ENCODE data around the gene CRB1.

CRB1 gene

DNA sequence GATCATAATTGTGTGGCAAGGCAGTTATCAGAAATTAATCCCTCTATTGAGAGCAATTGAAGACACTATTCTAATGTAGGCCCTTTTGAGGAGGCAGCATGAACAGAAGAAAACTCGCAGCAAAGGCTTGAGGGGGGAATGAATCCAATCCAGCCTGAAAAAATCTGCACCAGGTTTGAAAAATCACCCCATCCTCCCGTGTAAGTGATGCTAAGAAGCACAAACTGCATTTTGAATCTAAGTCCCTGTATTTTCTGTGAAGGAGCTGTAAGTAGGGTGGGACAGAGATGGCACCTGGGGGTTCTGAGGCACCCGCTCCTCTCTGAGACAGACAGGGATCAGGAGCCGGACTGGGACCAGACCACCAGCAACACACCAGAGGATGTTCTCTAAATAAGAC, at the start of gene CRB1:
Gene CRB1, plus strand, starts transcription at position 241 of the 400 bp plus-strand sequence. CDS start 161 bp downstream, outside the sequence.
- DNase-seq (ENCODE audit: low spot score) = no peak

DNA sequence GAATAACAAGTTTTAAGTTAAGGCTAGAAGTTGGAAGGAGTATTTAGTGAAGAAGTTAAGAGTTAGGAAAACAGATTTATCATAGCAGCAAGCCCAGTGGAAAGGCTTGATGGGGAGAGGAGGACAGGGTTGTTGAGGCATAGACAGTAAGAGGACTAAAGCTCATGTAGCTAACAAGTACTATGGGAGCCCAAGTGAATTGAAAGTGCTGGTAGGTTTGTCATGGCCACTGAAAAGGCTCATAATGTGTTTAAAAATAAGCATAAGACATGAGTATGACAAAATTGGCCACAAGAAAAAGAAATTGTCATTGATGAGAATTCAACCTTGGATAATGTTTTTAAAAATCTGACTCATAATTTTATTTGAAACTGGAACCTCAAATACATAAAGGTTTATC, 49.2 kb upstream of the CRB1 start:
- DNase-seq (ENCODE audit: low spot score) = no peak

DNA sequence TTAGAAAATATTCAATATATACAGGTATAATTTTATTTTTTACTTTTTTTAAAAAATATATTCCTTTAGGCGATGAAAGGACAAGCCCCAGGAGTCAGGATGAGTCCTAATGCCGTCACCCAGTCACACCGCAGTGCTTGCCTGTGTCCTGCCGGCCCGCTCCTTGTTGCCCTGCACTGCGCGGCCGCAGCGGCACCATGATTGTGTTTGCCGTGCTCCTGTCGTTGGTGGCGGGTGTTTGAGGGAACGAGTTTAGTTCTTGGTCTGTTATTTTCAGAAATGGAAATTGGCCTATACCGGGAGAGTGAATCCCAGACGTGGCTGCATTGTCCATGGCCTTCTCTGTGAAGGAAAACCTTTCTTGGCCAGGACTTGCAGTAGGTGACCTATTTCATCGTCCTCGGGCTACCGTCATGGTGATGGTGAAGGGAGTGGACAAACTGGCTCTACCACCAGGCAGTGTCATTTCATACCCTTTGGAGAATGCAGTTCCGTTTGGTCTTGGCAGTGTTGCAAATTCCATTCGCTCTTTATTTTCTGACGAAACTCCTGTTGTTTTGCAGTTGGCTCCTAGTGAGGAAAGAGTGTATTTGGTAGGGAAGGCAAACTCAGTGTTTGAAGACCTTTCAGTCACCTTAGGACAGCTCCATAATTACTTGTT, 45.9 kb upstream of the CRB1 start:
- DNase-seq (ENCODE audit: low spot score) = no peak

DNA sequence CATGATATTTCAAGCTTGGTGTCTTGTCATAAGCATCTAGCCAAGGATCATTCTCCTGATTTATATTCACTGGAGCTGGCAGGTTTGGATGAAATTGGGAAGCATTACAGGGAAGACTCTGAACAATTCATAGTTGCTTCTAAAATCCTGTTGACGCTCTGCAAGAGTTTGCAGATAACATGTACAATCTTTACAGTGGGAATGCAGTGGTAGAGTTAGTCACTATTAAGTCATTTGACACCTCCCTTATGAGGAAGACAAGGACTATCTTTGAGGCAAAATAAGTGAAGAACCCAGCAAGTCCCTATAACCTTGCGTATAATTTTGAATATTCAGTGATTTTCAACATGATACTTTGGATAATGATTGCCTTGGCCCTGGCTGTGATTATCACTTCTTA, 45.3 kb upstream of the CRB1 start:
- DNase-seq (ENCODE audit: low spot score) = no peak

DNA sequence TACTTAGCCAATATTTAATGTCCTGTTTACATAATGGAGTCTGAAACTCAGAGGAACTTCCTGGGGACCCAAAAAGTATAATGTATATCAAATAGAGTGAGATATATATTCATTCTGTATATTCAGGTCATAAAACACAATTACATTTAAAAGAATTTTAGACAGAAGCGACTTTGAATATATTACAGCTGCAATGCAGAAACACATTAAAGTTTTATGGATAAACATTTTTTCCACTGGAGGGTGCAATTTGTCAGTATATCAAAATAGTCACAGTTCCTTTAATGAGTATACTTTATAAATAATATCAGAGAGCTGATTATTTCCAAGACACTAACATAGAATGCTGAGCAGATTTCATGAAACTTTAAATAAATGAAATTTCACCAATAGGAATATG, 43.9 kb upstream of the CRB1 start:
- no peak for DNase-seq (ENCODE audit: low spot score)

DNA sequence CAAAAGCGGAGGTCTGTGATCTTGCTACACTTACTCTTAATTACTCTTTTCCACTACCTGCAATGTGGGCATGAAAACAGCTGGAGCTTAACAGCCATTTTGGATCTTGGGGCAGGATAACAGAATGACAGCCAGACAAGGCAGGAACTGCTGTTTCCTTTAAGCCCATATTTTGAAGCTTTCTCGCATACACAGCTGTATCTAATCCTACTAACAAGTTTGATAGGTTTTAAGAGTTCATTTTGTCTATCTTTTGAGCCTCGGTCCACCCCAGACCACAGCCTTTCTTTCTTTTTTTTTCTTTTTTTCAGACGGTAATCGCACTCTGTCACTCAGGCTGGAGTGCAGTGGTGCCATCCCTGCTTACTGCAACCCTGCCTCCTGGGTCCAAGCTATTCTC, 42.4 kb upstream of the CRB1 start:
- DNase-seq (ENCODE audit: low spot score) = no peak

DNA sequence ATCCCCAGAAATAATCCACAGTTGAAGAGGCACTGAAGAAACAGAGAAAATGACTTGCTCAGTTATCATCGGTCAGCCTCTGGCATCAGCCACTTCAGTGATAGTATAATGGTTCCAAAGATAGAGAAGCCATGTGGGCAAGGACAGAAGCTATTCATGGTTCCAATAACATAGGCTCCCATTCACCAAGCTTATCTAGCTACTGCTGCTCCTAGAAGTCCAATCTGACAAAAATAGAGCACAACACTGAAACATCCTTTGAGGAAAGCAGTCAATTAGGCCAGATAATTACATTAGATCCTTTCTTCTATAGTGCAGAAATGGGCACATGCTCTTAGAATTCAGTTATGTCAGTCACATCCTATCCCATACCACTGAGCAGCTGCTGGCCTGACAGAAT, 33.5 kb upstream of the CRB1 start:
- DNase-seq (ENCODE audit: low spot score) = no peak

DNA sequence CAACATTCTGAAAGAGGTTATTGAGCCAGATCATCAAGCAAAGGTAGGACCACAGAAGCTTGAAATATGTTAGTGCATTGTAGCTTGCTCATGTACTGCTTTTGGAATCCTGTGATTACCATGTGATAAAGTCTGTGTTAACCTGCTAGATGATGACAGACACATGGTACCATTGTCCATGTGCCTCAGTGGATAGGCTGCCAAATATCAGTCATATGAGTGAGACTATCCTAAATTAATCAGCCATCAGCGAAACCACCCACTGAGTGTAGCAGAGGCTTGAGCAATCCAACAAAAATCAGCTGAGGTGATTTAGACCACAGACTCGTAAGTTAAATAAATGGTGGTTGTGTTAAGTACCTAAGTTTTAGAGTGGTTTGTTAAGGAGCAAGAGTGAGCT, 32.7 kb upstream of the CRB1 start:
- DNase-seq (ENCODE audit: low spot score) = no peak

DNA sequence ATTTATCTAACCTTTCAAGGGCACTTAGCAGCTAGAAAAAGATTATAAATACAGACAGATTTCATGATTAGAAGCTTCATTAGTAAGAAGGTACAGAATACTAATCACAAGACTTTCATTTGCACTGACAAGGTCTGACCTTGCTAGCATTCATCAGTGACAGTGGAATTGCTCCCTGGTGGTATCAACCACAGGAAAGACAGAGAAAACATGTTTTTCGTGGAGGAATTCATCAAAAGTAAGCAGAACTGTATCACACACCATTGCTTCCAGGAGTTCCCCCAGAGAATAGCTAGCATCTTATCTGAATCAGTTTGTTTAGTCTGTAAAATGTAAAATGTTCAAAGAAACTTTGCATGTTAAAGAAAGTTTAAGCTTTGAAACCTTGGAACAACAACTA, 20.6 kb upstream of the CRB1 start:
- no peak for DNase-seq (ENCODE audit: low spot score)

DNA sequence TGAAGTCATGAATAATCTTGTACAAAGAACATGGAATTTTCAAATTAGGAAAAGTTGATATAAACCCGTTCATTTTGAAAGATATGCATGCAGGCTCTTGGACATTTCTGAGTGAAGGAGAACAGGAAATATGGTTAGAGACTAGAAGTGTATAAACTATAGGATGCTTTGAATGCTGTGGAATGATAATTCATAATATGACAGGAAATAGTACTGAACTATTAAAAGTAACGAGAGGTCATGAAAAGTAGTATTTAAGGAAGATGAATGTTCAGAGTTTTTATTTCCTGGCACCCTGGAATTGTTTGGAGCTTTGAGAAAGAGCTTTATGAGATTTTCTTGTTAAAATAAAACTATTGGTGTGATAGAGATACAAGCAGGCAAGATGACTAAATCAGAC, 18.7 kb upstream of the CRB1 start:
- DNase-seq (ENCODE audit: low spot score) = no peak

DNA sequence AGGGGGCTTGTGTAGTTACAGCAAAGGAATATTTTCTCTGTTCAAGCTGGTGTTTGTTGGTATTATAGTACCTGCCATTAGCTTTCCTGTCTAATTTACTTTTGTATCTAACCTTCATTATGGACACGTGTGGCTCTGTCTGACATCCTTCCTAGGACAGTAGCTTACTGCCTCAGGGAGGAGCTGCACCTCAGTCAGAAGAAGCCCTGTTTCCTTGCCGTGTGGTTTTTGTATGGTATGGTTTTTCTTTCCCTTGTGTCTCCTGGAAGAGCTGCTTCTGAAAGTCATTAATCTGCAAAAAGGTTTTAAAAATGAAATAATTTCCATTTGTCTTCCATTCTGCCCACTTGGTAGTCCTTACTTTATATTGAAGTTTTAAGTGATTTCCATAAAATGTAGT, 17.4 kb upstream of the CRB1 start:
- DNase-seq (ENCODE audit: low spot score) = no peak

DNA sequence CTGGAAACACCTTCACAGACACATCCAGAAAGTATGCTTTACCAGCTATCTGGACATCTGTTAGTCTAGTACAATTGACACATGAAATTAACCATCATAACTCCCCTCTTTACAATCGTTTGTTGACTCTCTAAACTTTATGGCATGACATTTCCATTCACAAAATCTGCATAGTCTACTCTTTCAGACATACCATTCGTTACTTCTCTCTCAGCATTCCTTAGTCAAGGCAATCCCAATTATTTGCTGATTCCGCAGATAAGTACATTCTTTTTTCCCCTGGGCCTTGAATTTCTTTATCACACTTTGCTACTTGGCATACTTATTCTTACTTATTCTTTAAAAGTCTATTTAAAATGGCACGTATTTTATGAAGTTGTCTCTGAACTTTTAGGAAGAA, 15.1 kb upstream of the CRB1 start:
- no peak for DNase-seq (ENCODE audit: low spot score)

DNA sequence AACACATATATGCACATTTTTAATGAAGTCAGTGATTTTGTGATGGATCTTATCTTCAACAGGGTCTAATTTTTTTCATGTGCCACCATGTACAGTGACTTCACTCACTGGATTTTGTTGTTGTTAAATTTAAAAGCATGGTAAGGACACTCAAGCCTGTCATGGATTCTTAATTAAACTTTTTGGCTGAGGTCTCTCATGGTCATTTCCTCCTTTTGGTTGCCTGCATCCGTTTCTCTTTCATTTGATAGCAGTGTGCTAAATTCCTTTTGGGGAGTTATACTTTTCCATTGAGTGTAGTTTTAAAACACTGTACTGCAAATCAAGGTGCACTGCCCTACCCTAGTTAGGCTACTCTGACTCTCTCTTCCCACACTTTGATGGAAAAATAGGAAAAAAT, 13.2 kb upstream of the CRB1 start:
- no peak for DNase-seq (ENCODE audit: low spot score)

DNA sequence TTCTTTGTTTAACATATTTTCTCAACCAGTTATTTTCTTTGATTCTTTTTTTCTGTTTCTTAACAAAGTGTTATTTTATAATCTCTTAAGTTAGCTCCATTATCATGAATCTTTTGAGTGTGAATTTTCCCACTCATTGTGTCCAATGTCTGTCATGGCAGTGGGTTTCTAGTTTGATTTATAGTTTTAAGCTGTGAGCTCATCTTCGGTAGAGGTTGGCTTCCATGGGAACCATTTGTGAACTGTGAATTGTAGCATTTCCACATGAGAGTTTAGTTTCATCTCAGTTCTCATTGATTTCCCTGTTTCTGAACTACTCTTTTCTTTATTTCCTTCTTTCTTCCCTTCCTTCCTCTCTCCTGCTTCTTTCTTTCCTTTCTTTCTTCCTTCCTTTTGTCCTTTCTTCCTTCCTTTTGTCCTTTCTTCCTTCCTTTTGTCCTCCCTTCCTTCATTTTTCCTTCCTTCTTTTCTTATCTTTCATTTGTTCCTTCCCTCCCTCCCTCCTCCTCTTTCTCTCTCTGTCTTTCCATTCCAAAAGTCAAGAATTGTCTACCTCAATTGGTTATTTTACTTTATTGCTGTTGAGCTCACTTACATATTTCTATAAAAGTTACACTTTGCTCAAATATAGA, 3.0 kb upstream of the CRB1 start:
- DNase-seq (ENCODE audit: low spot score) = no peak

DNA sequence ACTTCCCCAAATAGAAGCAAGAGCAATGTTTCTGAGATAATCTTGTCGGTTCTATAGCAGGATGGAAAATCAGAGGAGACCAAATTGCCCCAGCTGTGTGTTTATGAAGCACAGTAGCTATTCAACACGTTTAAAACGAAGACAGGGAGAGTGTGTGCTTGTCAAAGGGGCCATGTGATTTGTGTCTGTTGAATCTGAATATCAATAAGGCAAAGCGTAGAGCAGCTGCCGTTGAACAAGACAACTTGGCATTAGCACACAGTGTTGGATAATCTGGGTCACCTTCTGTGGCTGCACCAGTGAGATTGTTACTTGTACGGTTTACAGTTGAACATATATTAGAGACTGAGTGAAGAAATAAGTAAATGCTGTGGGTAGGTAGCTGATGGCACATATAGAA, 1.0 kb downstream of the CRB1 start:
- DNase-seq (ENCODE audit: low spot score) = no peak

DNA sequence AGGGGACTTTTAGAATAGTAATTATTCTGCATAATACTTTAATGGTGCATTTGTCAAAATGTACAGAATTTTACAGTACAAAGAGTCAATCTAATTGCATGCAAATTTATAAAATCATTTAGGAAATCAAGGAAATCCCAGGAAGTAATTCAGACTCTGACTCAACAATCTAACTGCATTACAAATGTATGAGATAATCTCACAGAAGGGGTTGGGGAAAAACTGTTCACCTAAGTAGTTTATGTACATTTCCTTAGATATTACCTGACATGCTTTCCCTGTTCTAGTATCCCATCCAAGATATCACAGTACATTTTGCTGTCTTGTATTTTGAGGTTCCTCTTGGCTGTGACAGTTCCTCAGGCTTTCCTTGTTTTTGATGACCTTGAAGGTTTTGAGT, 4.7 kb downstream of the CRB1 start:
- no peak for DNase-seq (ENCODE audit: low spot score)

DNA sequence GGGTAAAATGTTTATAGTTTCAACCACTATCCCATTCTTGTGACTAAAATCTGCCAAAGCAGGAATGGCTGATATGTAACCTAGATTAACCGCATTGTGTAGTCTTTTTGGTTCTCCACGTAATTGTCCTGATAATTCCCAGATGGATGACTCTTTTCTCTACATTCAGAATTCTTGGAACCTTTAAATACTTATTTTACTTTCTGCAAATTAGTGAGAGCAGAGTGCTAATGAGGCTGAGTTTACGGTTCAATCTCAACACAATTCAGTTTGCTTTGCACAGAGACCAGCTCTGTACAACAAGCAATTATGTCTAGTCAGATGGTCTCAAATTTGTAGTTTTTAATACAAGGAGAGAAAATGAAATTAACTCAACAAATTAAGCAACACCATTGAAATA, 9.1 kb downstream of the CRB1 start:
- no peak for DNase-seq (ENCODE audit: low spot score)

DNA sequence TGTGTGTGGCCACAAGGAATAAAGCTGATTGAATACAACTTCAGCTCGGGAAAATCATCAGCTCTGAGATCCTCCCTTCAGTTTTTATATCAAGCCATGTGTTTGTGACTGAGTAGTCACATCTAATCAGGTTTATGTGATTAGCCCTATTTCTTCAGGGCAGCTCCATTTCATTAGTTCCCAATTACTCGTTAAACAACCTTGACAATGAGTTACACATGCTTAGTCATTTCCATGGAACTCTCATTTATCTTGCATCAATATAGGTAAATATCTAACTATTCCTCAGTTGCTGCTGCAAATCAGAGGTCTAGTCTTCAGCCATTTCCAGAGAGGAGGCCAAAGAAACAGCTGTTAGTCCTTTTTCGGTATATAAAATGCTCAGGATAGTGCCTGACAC, 16.3 kb downstream of the CRB1 start:
- no peak for DNase-seq (ENCODE audit: low spot score)

DNA sequence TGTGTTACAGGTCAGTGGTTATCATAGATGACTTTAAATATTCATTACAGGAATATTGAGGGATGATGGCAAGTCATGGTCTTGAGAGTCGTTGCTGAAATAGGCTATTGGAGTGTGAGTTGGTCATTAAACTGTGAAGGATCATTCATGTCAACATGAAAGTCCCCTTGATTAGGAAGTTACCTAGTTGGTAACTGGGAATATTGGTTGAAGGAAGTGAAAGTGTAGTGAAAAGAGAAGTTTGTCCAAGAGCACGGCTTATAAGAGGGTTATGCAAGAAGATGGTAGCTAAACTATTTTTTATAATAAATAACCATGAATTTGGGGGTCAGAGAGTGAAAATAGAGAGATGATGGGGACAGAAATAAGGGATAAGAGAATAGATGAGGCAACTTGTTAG, 16.9 kb downstream of the CRB1 start:
- DNase-seq (ENCODE audit: low spot score) = no peak

DNA sequence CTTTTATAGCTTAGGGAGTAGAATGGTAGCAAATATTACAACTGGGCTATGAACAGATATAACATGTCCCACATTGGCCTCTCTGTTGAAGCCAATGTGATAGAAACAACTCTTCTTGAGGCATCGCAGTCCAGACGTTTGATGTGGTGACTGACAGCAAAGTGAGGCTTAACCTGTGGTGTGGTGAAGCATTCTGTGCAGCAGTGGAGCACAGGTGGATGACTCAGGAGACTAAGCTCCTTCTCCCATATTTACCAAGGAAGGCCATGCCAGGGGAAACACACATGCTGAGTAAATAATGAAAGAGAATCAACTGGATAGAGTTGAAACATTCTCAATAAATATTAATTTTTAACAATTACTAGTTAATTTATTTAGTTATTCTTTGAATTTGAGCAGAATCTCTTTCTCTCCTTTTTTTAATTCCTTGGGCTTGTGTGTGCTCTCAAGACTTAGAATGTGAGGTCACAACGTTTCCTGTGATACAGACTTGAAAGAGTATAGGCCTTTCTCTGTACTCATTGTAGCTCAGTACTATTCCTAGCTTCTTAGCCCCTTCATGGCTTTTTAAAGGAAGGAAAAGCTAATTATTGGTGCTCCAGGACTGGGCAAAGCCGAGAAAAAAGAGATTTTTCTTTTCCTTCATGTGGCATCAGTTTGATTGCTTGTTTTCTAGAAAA, 17.6 kb downstream of the CRB1 start:
- DNase-seq (ENCODE audit: low spot score) = no peak

DNA sequence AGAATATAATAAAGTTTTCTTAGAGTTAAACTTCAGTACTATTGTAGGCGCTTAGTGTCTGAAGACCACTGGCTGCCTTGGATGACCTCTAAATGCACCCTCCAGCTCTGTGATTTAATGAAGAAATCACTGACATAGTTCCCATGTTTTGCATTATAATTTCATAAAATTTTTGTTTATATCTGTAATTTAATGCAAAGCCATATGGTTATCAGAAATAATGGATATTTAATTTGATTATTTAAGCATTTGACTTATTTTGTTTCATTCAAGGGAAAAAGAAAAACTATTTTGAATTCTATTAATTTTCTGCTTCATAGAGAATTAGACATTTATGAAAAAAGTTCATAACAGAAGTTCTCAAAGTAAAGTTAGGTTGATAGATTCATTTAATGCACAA, 18.6 kb downstream of the CRB1 start:
- no peak for DNase-seq (ENCODE audit: low spot score)

DNA sequence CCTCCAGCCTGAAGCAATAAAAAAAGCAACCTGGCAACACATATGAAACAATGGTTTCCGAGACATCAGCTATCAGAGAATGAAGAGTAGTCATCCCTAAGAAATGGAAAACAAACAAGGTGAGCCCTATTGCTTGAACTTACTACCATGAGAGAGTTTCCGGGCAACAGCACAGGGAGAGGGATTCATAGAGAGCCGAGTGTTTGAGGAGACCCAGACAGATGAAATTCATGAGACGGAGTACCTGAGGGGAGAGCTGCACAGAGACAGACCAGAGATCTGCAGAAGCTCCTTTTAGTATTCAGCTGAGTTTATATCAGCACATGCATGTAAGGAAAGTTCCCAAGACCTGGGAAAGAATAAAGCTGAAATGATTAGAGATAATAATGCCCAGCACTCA, 19.8 kb downstream of the CRB1 start:
- DNase-seq (ENCODE audit: low spot score) = no peak

DNA sequence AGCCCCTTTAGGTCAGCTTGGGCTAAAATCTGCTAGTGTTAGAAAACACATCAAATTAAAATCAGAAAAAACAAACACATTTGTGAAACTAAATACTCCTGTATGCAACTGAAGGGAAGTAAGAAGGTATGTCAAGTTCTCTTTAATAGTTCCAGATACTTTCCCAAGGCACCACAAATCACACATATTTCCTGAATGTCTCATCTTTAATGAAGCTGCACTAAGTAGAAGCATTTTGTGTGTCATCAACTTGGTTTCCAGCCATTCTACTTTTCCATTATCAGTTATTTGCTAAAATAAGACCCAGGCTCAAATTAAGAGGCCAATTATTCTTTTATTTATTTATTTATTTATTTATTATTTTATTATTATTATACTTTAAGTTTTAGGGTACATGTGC, 34.7 kb downstream of the CRB1 start:
- no peak for DNase-seq (ENCODE audit: low spot score)

DNA sequence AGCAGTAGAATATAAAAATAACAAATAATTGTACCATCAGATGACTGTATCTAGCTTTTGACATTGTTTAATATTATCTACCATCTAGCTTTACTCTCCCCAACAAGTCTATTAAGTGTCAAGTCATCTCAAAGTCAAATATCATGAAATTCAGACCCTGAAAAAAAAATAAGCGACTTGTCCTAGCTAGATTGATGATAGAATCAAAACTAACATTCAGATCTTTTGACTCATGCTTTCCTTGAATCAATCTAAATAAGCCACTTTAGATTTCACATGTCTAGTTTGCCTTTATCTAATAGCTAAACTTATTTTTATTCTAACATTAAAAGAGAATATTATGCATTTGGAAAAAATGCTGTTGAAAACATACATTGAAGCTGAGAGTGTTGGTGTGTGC, 35.4 kb downstream of the CRB1 start:
- no peak for DNase-seq (ENCODE audit: low spot score)

Data from CD4-positive, alpha-beta T cell treated with Interleukin-2 at 100 ng/mL for 4 hours (primary cell).